ENCODE measurements around the gene CFAP68.
A peak's percentile ranks its signal among the peaks of the same experiment; 100 is the strongest.

The CFAP68 gene

GRCh38 chr11:111913997-111914396 is 34.7 kb downstream of the CFAP68 start:
- peak overlapping the region in 1 of 2 donors; percentile 45 for H3K4me3 ChIP-seq (ENCODE audit: low read length in 2 of 2)
- H3K36me3 ChIP-seq (ENCODE audit: control insufficient read depth in 2 of 2, insufficient read depth in 2 of 2, low read length in 2 of 2) = no peaks in the 10 kb centered on the region
- peak overlapping the region in 1 of 2 donors; percentile 54 for H3K9ac ChIP-seq (ENCODE audit: low read depth in 1 of 2, low read length in 2 of 2)
- H3K4me1 ChIP-seq (ENCODE audit: control insufficient read depth in 2 of 2, insufficient read depth in 2 of 2, low read length in 2 of 2) = peaks cover 7 to 8% of the 10 kb centered on the region in 2 donors
- H3K27ac ChIP-seq (ENCODE audit: low read depth in 2 of 2, low read length in 2 of 2) = peak overlapping the region; percentile 69 to 75
- peaks cover 0 to 4% of the 10 kb centered on the region in 2 donors for H3K27me3 ChIP-seq (ENCODE audit: control insufficient read depth in 2 of 2, insufficient read depth in 2 of 2, low read length in 2 of 2)
- H3K9me3 ChIP-seq (ENCODE audit: control insufficient read depth in 2 of 2, low read length in 2 of 2) = no peaks in the 10 kb centered on the region

- H3K9me3 ChIP-seq (ENCODE audit: control insufficient read depth in 2 of 2, low read length in 2 of 2) = no peaks in the 10 kb centered on the region
- peaks cover 7 to 14% of the 10 kb centered on the region in 2 donors for H3K4me1 ChIP-seq (ENCODE audit: control insufficient read depth in 2 of 2, insufficient read depth in 2 of 2, low read length in 2 of 2)
- H3K9ac ChIP-seq (ENCODE audit: low read depth in 1 of 2, low read length in 2 of 2) = no peak overlapping the region
- no peak overlapping the region for H3K4me3 ChIP-seq (ENCODE audit: low read length in 2 of 2)
- no peaks in the 10 kb centered on the region for H3K36me3 ChIP-seq (ENCODE audit: control insufficient read depth in 2 of 2, insufficient read depth in 2 of 2, low read length in 2 of 2)
- no peak overlapping the region for H3K27ac ChIP-seq (ENCODE audit: low read depth in 2 of 2, low read length in 2 of 2)
- no peaks in the 10 kb centered on the region for H3K27me3 ChIP-seq (ENCODE audit: control insufficient read depth in 2 of 2, insufficient read depth in 2 of 2, low read length in 2 of 2)
Observed at GRCh38 chr11:111916768-111917167, 37.4 kb downstream of the CFAP68 start.

- Histone ChIP-seq H3K36me3 (ENCODE audit: control insufficient read depth in 2 of 2, insufficient read depth in 2 of 2, low read length in 2 of 2) (no peaks in the 10 kb centered on the region), H3K27me3 (ENCODE audit: control insufficient read depth in 2 of 2, insufficient read depth in 2 of 2, low read length in 2 of 2) (no peaks in the 10 kb centered on the region), H3K9me3 (ENCODE audit: control insufficient read depth in 2 of 2, low read length in 2 of 2) (no peaks in the 10 kb centered on the region), H3K4me1 (ENCODE audit: control insufficient read depth in 2 of 2, insufficient read depth in 2 of 2, low read length in 2 of 2) (peaks cover 7 to 14% of the 10 kb centered on the region in 2 donors), H3K27ac (ENCODE audit: low read depth in 2 of 2, low read length in 2 of 2) (no peak overlapping the region), H3K9ac (ENCODE audit: low read depth in 1 of 2, low read length in 2 of 2) (no peak overlapping the region), H3K4me3 (ENCODE audit: low read length in 2 of 2) (no peak overlapping the region)
Observed at GRCh38 chr11:111917312-111917711, 38.0 kb downstream of the CFAP68 start.

GRCh38 chr11:111917788-111918187 is 38.4 kb downstream of the CFAP68 start:
- H3K27me3 ChIP-seq (ENCODE audit: control insufficient read depth in 2 of 2, insufficient read depth in 2 of 2, low read length in 2 of 2) = no peaks in the 10 kb centered on the region
- peak overlapping the region; percentile 88 to 95 for H3K27ac ChIP-seq (ENCODE audit: low read depth in 2 of 2, low read length in 2 of 2)
- H3K36me3 ChIP-seq (ENCODE audit: control insufficient read depth in 2 of 2, insufficient read depth in 2 of 2, low read length in 2 of 2) = no peaks in the 10 kb centered on the region
- peaks cover 7 to 14% of the 10 kb centered on the region in 2 donors for H3K4me1 ChIP-seq (ENCODE audit: control insufficient read depth in 2 of 2, insufficient read depth in 2 of 2, low read length in 2 of 2)
- no peaks in the 10 kb centered on the region for H3K9me3 ChIP-seq (ENCODE audit: control insufficient read depth in 2 of 2, low read length in 2 of 2)
- H3K4me3 ChIP-seq (ENCODE audit: low read length in 2 of 2) = no peak overlapping the region
- H3K9ac ChIP-seq (ENCODE audit: low read depth in 1 of 2, low read length in 2 of 2) = peak overlapping the region in 1 of 2 donors; percentile 61

- Histone ChIP-seq H3K9ac (ENCODE audit: low read depth in 1 of 2, low read length in 2 of 2) (peak within 1 kb of the TSS; percentile 61 to 65), H3K36me3 (ENCODE audit: control insufficient read depth in 2 of 2, insufficient read depth in 2 of 2, low read length in 2 of 2) (no peaks in the 10 kb centered on the region), H3K27ac (ENCODE audit: low read depth in 2 of 2, low read length in 2 of 2) (peak within 1 kb of the TSS; percentile 88 to 95), H3K27me3 (ENCODE audit: control insufficient read depth in 2 of 2, insufficient read depth in 2 of 2, low read length in 2 of 2) (no peaks in the 10 kb centered on the region), H3K9me3 (ENCODE audit: control insufficient read depth in 2 of 2, low read length in 2 of 2) (no peaks in the 10 kb centered on the region), H3K4me3 (ENCODE audit: low read length in 2 of 2) (peak within 1 kb of the TSS; percentile 74 to 78), H3K4me1 (ENCODE audit: control insufficient read depth in 2 of 2, insufficient read depth in 2 of 2, low read length in 2 of 2) (peaks cover 4 to 22% of the 10 kb centered on the region in 2 donors)
Observed at GRCh38 chr11:111918390-111919256, 39.3 kb downstream of the CFAP68 start, which contains the start of gene C11orf52. Gene C11orf52 (plus strand): TSS chr11:111918913. CDS start chr11:111918973, 60 bp downstream.

GRCh38 chr11:111920908-111921307 is 41.6 kb downstream of the CFAP68 start:
- Histone ChIP-seq H3K27ac (ENCODE audit: low read depth in 2 of 2, low read length in 2 of 2) (no peak overlapping the region), H3K9me3 (ENCODE audit: control insufficient read depth in 2 of 2, low read length in 2 of 2) (no peaks in the 10 kb centered on the region), H3K4me1 (ENCODE audit: control insufficient read depth in 2 of 2, insufficient read depth in 2 of 2, low read length in 2 of 2) (peaks cover 8 to 24% of the 10 kb centered on the region in 2 donors), H3K27me3 (ENCODE audit: control insufficient read depth in 2 of 2, insufficient read depth in 2 of 2, low read length in 2 of 2) (no peaks in the 10 kb centered on the region), H3K4me3 (ENCODE audit: low read length in 2 of 2) (no peak overlapping the region), H3K36me3 (ENCODE audit: control insufficient read depth in 2 of 2, insufficient read depth in 2 of 2, low read length in 2 of 2) (no peaks in the 10 kb centered on the region), H3K9ac (ENCODE audit: low read depth in 1 of 2, low read length in 2 of 2) (no peak overlapping the region)

GRCh38 chr11:111921541-111922230 is 42.3 kb downstream of the CFAP68 start:
- Histone ChIP-seq H3K4me3 (ENCODE audit: low read length in 2 of 2) (no peak overlapping the region), H3K27me3 (ENCODE audit: control insufficient read depth in 2 of 2, insufficient read depth in 2 of 2, low read length in 2 of 2) (no peaks in the 10 kb centered on the region), H3K9me3 (ENCODE audit: control insufficient read depth in 2 of 2, low read length in 2 of 2) (no peaks in the 10 kb centered on the region), H3K27ac (ENCODE audit: low read depth in 2 of 2, low read length in 2 of 2) (no peak overlapping the region), H3K9ac (ENCODE audit: low read depth in 1 of 2, low read length in 2 of 2) (no peak overlapping the region), H3K4me1 (ENCODE audit: control insufficient read depth in 2 of 2, insufficient read depth in 2 of 2, low read length in 2 of 2) (peaks cover 16 to 31% of the 10 kb centered on the region in 2 donors), H3K36me3 (ENCODE audit: control insufficient read depth in 2 of 2, insufficient read depth in 2 of 2, low read length in 2 of 2) (no peaks in the 10 kb centered on the region)

- Histone ChIP-seq H3K36me3 (ENCODE audit: control insufficient read depth in 2 of 2, insufficient read depth in 2 of 2, low read length in 2 of 2) (no peaks in the 10 kb centered on the region), H3K27ac (ENCODE audit: low read depth in 2 of 2, low read length in 2 of 2) (peak overlapping the region in 1 of 2 donors; percentile 36), H3K9ac (ENCODE audit: low read depth in 1 of 2, low read length in 2 of 2) (no peak overlapping the region), H3K9me3 (ENCODE audit: control insufficient read depth in 2 of 2, low read length in 2 of 2) (no peaks in the 10 kb centered on the region), H3K27me3 (ENCODE audit: control insufficient read depth in 2 of 2, insufficient read depth in 2 of 2, low read length in 2 of 2) (no peaks in the 10 kb centered on the region), H3K4me3 (ENCODE audit: low read length in 2 of 2) (no peak overlapping the region), H3K4me1 (ENCODE audit: control insufficient read depth in 2 of 2, insufficient read depth in 2 of 2, low read length in 2 of 2) (peaks cover 18 to 36% of the 10 kb centered on the region in 2 donors)
Observed at GRCh38 chr11:111922803-111923202, 43.5 kb downstream of the CFAP68 start.

- H3K4me3 ChIP-seq (ENCODE audit: low read length in 2 of 2) = no peak overlapping the region
- H3K9me3 ChIP-seq (ENCODE audit: control insufficient read depth in 2 of 2, low read length in 2 of 2) = no peaks in the 10 kb centered on the region
- peak overlapping the region in 1 of 2 donors; percentile 38 for H3K9ac ChIP-seq (ENCODE audit: low read depth in 1 of 2, low read length in 2 of 2)
- H3K4me1 ChIP-seq (ENCODE audit: control insufficient read depth in 2 of 2, insufficient read depth in 2 of 2, low read length in 2 of 2) = peaks cover 14 to 31% of the 10 kb centered on the region in 2 donors
- H3K27ac ChIP-seq (ENCODE audit: low read depth in 2 of 2, low read length in 2 of 2) = peak overlapping the region in 1 of 2 donors; percentile 36
- no peaks in the 10 kb centered on the region for H3K36me3 ChIP-seq (ENCODE audit: control insufficient read depth in 2 of 2, insufficient read depth in 2 of 2, low read length in 2 of 2)
- H3K27me3 ChIP-seq (ENCODE audit: control insufficient read depth in 2 of 2, insufficient read depth in 2 of 2, low read length in 2 of 2) = no peaks in the 10 kb centered on the region
Observed at GRCh38 chr11:111923351-111923788, 44.0 kb downstream of the CFAP68 start.

- Histone ChIP-seq H3K27ac (ENCODE audit: low read depth in 2 of 2, low read length in 2 of 2) (peak overlapping the region in 1 of 2 donors; percentile 36), H3K4me1 (ENCODE audit: control insufficient read depth in 2 of 2, insufficient read depth in 2 of 2, low read length in 2 of 2) (peaks cover 14 to 28% of the 10 kb centered on the region in 2 donors), H3K9ac (ENCODE audit: low read depth in 1 of 2, low read length in 2 of 2) (peak overlapping the region in 1 of 2 donors; percentile 28), H3K9me3 (ENCODE audit: control insufficient read depth in 2 of 2, low read length in 2 of 2) (no peaks in the 10 kb centered on the region), H3K27me3 (ENCODE audit: control insufficient read depth in 2 of 2, insufficient read depth in 2 of 2, low read length in 2 of 2) (no peaks in the 10 kb centered on the region), H3K4me3 (ENCODE audit: low read length in 2 of 2) (no peak overlapping the region), H3K36me3 (ENCODE audit: control insufficient read depth in 2 of 2, insufficient read depth in 2 of 2, low read length in 2 of 2) (no peaks in the 10 kb centered on the region)
Observed at GRCh38 chr11:111923951-111924350, 44.6 kb downstream of the CFAP68 start.
